ENCODE results near the gene IL17C. TPM values are rescaled to one million over a fixed set of nuclear protein-coding genes. Genes with fewer than 3 reads are reported as not detected.

Gene IL17C
- total and polyA plus RNA-seq, 2 donors (not counting 1 experiment from before 2014, with no cell fraction given), result 1.3 to 1.5 TPM

DNA sequence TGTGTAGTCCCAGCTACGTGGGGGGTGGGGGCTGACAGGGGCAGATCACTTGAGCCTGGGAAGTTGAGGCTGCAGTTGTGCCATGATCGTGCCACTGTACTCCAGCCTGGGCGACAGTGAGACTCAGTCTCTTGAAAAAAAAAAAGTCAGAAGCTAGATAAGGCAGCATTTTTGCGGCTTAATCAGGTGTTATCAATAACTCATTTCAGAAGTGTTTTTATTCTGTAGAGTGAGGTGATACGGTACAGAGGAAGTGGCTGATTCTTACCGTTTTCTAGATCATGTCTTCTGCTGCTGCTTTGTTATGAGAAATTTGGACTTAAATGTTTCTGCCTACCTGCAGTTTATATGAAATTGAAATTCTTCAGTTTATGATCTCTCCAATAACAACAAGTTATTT, 49.6 kb upstream of the IL17C start:
- Mint-ChIP-seq H3K4me1 (peaks cover 16% of the 10 kb centered on the region), H3K9me3 (ENCODE audit: insufficient read depth) (no peaks in the 10 kb centered on the region), H3K27ac (no peak overlapping the region), H3K4me3 (no peak overlapping the region), H3K27me3 (no peaks in the 10 kb centered on the region)
- Histone ChIP-seq H3K27ac (ENCODE audit: low read length in 2 of 2) (no peak overlapping the region), H3K27me3 (replicated peaks in 1 of 4; ENCODE audit: control extremely low read depth in 1 of 4, control insufficient read depth in 3 of 4, insufficient read depth in 4 of 4, low read length in 3 of 4) (no peaks in the 10 kb centered on the region), H3K4me3 (ENCODE audit: control extremely low read depth in 1 of 5, extremely low read depth in 1 of 5, insufficient read depth in 1 of 5, low read depth in 2 of 5, low read length in 4 of 5) (no peak overlapping the region), H2AFZ (ENCODE audit: insufficient read depth, low read depth, low read length, poor library complexity, severe bottlenecking) (no peak overlapping the region), H3K9ac (ENCODE audit: low read length) (no peak overlapping the region), H3K4me2 (replicated peaks; ENCODE audit: low read depth, low read length, poor library complexity, severe bottlenecking) (no peak overlapping the region), H3K36me3 (replicated peaks in 1 of 2; ENCODE audit: control extremely low read depth in 1 of 2, control insufficient read depth in 1 of 2, extremely low read depth in 1 of 2, insufficient read depth in 2 of 2, low read length in 1 of 2) (peaks cover 15 to 62% of the 10 kb centered on the region in 2 experiments), H4K20me1 (ENCODE audit: control insufficient read depth, insufficient read depth, low read length, poor library complexity, severe bottlenecking) (peaks cover 75% of the 10 kb centered on the region), H3K9me3 (ENCODE audit: control extremely low read depth in 1 of 3, control insufficient read depth in 2 of 3, insufficient read depth in 1 of 3, low read length in 2 of 3) (no peaks in the 10 kb centered on the region), H3K4me1 (ENCODE audit: control insufficient read depth in 2 of 2, insufficient read depth in 2 of 2, low read length in 2 of 2) (peaks cover 2 to 9% of the 10 kb centered on the region in 2 donors), H3K79me2 (ENCODE audit: control insufficient read depth, insufficient read depth, low read length) (peaks cover 80% of the 10 kb centered on the region)
- TF ChIP-seq, protein P1, sequence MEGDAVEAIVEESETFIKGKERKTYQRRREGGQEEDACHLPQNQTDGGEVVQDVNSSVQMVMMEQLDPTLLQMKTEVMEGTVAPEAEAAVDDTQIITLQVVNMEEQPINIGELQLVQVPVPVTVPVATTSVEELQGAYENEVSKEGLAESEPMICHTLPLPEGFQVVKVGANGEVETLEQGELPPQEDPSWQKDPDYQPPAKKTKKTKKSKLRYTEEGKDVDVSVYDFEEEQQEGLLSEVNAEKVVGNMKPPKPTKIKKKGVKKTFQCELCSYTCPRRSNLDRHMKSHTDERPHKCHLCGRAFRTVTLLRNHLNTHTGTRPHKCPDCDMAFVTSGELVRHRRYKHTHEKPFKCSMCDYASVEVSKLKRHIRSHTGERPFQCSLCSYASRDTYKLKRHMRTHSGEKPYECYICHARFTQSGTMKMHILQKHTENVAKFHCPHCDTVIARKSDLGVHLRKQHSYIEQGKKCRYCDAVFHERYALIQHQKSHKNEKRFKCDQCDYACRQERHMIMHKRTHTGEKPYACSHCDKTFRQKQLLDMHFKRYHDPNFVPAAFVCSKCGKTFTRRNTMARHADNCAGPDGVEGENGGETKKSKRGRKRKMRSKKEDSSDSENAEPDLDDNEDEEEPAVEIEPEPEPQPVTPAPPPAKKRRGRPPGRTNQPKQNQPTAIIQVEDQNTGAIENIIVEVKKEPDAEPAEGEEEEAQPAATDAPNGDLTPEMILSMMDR (IDR thresholded peaks at IDR 0.05), result no peak
- TF ChIP-seq EZH2 (IDR thresholded peaks at IDR 0.05; ENCODE audit: borderline replicate concordance, insufficient read depth, low read depth, low read length, poor library complexity, severe bottlenecking), result no peak
- WGBS (ENCODE audit: insufficient coverage), result 96% methylated on average over 3 of the region's 6 CpGs
- ATAC-seq (ENCODE audit: low read depth) (no peak), DNase-seq (no peak)
- intact Hi-C loops (cut with micrococcal nuclease), result no loop called here
- CTCF ChIA-PET, result no interaction called here
- POLR2A ChIA-PET, result no interaction called here

DNA sequence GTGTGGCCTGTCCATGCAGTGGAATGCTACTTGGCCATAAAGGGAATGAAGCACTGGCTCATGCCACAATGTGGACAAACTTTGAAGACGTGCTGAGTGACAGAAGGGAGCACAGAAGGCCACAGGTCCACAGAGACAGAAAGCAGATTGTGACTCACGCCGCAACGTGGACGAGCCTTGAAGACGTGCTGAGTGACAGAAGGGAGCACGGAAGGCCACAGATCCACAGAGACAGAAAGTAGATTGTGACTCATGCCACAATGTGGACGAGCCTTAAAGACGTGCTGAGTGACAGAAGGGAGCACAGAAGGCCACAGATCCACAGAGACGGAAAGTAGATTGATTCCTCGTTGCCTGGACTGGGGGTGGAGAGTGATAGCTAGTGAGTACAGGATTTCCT, 48.9 kb upstream of the IL17C start:
- no peak for DNase-seq
- no peak overlapping the region for H3K27ac Mint-ChIP-seq

More for the DNA sequence above, 48.9 kb upstream of the IL17C start:
- peaks cover 75% of the 10 kb centered on the region for H4K20me1 ChIP-seq (ENCODE audit: control insufficient read depth, insufficient read depth, low read length, poor library complexity, severe bottlenecking)
- peaks cover 17 to 64% of the 10 kb centered on the region in 2 experiments for H3K36me3 ChIP-seq (replicated peaks in 1 of 2; ENCODE audit: control extremely low read depth in 1 of 2, control insufficient read depth in 1 of 2, extremely low read depth in 1 of 2, insufficient read depth in 2 of 2, low read length in 1 of 2)
- Mint-ChIP-seq H3K4me1 (peaks cover 16% of the 10 kb centered on the region), H3K27me3 (no peaks in the 10 kb centered on the region), H3K4me3 (no peak overlapping the region), H3K9me3 (ENCODE audit: insufficient read depth) (no peaks in the 10 kb centered on the region)
- 95% methylated on average over 11 of the region's 11 CpGs for WGBS (ENCODE audit: insufficient coverage)
- H3K4me2 ChIP-seq (replicated peaks; ENCODE audit: low read depth, low read length, poor library complexity, severe bottlenecking), result no peak overlapping the region
- H2AFZ ChIP-seq (ENCODE audit: insufficient read depth, low read depth, low read length, poor library complexity, severe bottlenecking), result no peak overlapping the region
- H3K4me1 ChIP-seq (ENCODE audit: control insufficient read depth in 2 of 2, insufficient read depth in 2 of 2, low read length in 2 of 2), result peaks cover 2 to 9% of the 10 kb centered on the region in 2 donors
- CTCF ChIA-PET, result interaction anchor here (1.0 kb wide), 1 partner anchor 44 kb away, joined by 3 read pairs; no protein-coding TSS in a partner anchor
- no peak overlapping the region for H3K4me3 ChIP-seq (ENCODE audit: control extremely low read depth in 1 of 5, extremely low read depth in 1 of 5, insufficient read depth in 1 of 5, low read depth in 2 of 5, low read length in 4 of 5)
- no peaks in the 10 kb centered on the region for H3K27me3 ChIP-seq (replicated peaks in 1 of 4; ENCODE audit: control extremely low read depth in 1 of 4, control insufficient read depth in 3 of 4, insufficient read depth in 4 of 4, low read length in 3 of 4)
- TF ChIP-seq EZH2 (IDR thresholded peaks at IDR 0.05; ENCODE audit: borderline replicate concordance, insufficient read depth, low read depth, low read length, poor library complexity, severe bottlenecking), result no peak
- TF ChIP-seq, protein P1 (IDR thresholded peaks at IDR 0.05), result no peak
- no peak overlapping the region for H3K9ac ChIP-seq (ENCODE audit: low read length)
- no peak for ATAC-seq (ENCODE audit: low read depth)
- no peak overlapping the region for H3K27ac ChIP-seq (ENCODE audit: low read length in 2 of 2)
- no peaks in the 10 kb centered on the region for H3K9me3 ChIP-seq (ENCODE audit: control extremely low read depth in 1 of 3, control insufficient read depth in 2 of 3, insufficient read depth in 1 of 3, low read length in 2 of 3)
- POLR2A ChIA-PET, result no interaction called here
- H3K79me2 ChIP-seq (ENCODE audit: control insufficient read depth, insufficient read depth, low read length), result peaks cover 80% of the 10 kb centered on the region
- intact Hi-C loops (cut with micrococcal nuclease), result no loop called here

Data from B cell (primary cell).